Glomerular endothelial cell (primary cell): ENCODE results near the gene SYTL4. TPM values are rescaled to one million over a fixed set of nuclear protein-coding genes. Genes with fewer than 3 reads are reported as not detected.
A peak's percentile ranks its signal among the peaks of the same experiment; 100 is the strongest.

Source experiments
- DNase-seq: peaks from one replicate; pipeline ENCODE4 v3.0.0-alpha.2; 2011; ENCODE audit warnings: low read depth, low spot score; ENCODE audit errors: extremely low read depth
- total RNA-seq: library from RNA; depleted of rRNA; stranded (reverse); fragments of >200 nt; gene quantifications from 2 replicates; pipeline ENCODE4 v1.2.3, GENCODE V29; 2015

Gene SYTL4
- total RNA-seq, 1 donor from 2014 or later = 24.0 TPM

DNA sequence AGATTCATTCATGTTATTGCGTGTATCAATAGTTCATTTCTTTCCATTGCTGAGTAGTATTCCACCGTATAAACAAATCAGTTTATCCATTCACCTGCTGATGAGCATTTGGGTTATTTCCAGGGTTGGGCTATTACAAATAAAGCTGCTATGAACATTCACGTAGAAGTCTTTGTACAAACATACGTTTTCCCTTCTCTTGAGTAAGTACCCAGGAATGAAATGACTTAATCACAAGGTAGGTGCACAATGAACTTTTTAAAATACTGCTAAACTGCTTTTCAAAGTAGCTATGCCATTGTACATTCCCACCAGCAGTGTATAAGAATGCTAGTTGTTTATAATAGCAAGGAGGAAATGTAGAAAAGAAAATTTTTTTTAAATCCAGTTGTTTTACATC is 35.9 kb downstream of the SYTL4 start:
- no peak for DNase-seq

DNA sequence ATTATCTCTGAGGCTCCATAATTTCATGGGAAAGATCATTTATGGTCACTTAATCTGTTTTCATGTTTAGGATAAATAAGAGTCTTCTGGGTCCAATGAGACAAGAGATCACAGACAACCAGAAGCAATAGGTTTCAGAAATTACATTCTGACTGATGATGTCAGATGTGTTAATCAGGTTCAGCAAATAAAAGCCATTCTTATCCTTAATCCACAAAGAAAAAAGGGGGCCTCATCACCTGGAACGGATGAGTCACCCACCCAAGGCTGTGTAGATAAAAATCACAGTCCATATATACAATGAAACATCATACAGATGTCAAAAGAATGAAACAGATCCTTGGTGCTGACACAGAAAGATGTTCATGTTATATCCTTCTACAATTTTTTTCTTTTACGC is 36.6 kb downstream of the SYTL4 start:
- DNase-seq = no peak

DNA sequence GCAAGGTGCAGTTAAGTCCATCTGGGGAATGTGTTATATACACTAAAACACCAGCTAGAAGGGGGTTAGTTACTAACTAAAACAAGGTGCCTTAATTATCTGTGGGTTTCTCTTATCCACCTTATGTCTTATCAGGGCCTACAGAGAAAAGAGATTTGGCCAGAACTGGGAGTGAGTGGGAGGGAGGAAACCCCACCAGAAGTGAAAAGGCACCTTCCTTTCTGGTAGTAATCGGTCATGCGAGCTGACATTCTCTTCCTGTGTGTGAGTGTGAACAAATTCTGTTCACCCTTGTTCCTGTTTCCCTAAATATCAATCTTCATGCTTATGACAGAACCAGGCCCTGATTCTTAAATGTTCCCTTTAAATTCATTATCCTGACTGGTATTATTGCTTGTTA is 44.4 kb downstream of the SYTL4 start:
- no peak for DNase-seq

DNA sequence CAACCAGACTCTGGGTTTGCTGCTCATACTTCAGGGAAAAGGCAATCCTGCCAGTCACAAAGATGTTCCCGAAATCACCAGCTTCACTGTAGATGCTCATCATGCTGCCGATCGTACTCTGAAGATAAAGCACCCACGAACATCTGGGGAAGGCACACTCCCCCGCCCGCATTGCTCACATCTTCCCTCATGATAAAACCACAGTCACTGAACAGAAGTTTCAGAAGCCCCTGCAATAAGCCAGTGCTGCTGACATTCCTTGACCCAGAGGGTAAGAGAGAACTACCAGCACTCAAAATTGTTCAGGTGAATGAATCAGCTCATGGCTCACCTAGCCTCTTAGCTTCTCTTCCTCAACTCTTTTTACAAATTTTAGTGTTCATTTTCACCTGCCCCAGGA is 44.8 kb downstream of the SYTL4 start:
- no peak for DNase-seq

DNA sequence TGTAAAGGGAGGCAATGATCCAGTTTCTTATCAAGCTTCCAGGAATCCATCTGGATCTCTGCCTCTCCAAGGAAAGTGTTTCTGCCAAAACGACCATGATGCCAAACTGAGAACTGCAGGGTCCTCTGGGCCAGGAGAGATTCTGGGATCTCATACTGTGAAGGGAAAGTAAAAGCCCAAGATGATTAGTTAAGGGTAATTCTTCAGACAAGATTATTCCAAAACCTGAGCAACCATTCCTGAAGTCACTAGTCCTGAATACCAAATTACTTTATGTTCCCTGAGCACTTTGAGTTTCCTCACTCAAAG is 46.0 kb downstream of the SYTL4 start:
- DNase-seq = no peak

DNA sequence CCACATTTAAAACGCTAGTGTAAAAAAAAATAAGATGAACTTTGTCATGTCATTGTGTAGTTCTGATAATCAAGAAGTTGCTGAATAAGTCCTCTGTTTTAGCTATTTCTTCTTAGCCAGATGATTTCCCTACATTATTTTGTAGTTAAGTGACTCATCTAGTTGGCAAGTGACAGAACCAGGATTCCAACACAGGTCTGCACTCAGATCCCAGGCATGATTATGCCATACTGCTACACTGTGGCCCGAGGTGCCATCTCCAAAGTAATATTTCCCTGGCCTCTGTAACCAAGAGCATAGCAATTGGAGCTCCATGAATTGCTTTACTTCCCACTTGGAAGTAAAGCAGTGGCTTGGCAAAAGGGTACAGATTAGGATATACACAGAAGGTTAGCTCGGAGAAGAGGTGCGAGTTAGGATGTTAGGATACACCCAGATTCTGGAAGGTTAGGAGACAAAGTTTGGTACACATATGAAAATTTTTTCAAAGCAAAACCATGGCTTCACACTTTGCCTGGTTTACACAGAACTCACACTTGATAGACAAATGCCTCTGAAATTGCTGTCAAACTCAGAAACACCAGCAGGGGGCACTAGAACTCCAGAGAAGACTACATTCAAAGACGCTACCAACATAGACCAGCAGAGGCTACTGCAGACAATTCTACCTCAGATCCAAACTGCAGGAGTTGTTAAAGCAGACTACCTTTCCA is 46.5 kb downstream of the SYTL4 start:
- DNase-seq = peak; percentile 71

DNA sequence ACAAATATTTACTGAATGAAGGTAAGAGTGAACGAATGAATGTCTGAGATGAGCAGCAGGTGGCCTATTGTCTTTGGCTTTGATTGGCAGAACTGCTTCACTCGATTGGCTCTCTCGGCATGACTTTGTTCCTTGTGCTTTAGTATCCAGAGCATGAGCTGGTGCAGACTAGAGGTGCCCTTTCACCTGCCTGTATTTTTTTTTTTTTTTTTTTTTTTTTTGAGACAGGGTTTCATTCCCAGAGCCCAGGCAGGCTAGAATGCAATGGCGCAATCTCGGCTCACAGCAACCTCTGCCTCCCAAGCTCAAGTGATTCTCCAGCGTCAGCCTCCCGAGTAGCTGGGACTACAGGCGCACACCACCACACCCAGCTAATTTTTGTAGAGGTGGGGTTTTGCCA is 49.0 kb downstream of the SYTL4 start:
- no peak for DNase-seq

DNA sequence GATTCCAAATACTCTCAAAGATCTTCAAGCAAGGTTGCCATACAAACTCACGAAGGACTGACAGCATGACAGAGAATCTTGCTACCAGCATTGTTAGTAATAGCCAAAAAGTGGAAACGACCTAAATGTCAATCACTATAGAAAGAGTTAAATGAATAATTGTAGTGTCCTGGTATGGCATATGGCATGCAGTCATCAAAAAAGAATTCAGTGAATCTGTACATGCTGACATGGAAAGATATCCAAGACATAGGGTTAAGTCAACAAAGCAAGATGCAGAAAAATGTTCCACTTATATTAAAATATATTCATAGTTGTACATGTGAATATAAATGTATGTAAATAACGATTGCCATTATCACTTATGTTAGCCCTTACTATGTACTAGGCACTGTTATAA is 50.3 kb downstream of the SYTL4 start:
- DNase-seq = no peak

DNA sequence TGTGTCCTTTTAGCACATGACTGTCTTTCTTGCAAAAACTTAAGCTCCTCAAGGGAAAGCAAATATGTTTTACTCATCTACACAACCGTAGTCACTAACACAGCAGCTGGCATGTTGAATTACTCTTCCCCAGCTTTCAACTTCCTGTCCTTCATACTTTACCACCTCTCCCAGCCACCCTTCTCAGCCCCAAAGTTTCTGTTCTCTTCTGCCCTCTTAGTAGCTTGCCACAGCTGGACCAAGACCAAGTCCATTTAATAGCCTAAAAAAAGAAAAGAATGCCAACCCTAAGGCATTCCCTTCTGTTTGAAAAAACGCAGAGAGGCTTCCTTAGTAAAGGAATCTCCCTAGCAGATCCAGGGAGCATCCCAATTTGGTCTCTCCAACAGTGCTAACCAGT is 51.2 kb downstream of the SYTL4 start:
- DNase-seq = no peak

DNA sequence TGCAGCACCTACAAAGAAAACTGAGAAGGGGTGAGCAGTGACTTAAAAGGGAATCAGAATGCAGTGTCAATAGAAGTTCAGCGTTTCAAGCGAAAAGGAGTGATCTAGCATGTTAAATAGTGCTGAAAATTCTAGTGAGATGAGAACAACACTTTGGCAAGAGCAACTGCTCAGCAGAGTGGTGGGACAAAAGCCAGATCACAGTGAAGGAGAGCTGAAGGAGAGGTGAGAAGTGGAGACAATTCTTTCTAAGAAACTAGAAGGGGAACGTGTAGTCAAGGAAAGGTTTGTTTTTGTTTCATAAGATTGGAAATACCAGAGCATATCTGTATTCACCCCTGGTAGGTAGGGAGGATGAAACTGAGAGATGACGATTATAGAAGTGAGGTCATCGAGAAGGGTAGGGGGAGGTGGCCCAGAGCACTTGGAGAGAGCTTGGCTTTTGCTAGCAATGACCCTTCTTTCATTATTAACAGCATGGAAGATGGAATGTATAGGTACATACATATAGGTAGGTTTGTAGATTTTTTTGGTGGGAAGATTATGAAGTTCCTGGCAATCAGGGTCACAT is 54.2 kb downstream of the SYTL4 start:
- no peak for DNase-seq

DNA sequence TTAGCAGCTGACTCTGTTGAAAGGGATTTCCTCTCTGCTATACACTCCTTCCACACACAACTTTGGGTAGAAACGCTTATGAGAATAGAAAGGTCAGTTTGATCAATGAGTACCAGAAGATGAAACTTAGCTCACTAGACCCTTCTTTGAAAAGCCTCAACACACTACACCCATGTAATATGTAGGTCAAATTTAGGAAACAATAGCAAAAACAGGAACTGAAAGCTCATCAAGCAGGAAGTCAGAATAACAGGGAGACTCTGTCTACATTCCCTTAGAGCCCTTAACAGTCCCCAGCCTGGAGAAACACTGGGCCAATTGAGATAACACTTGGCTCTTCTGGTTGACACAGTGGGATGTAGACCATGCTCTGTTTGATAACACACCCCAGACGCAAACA is 57.2 kb downstream of the SYTL4 start:
- DNase-seq = no peak

DNA sequence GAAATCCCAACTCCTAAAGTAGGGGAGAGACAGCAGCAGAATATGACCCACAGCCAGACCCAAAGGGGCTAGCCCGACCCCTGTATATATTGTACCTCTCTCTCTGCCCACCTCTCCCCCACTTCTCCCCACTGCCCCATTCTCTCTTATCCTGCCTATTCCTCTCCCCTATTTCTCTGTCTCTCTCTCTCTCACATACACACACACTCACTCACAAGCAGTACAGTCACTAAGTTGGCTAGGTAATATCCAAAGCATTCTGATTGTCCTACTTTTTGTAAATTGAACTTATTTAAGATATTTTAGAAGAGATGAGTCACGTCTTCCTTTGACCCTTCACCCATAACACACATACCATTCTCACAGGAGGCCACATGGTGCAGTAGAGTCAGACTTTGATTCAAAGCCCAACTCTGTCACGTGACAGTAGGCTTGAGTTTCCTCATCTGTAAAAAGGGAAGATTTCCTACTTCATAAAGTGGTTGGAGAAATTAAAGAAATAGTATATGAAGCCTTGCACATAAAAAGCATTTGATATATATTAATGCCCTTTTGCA is 58.4 kb downstream of the SYTL4 start:
- DNase-seq = no peak

DNA sequence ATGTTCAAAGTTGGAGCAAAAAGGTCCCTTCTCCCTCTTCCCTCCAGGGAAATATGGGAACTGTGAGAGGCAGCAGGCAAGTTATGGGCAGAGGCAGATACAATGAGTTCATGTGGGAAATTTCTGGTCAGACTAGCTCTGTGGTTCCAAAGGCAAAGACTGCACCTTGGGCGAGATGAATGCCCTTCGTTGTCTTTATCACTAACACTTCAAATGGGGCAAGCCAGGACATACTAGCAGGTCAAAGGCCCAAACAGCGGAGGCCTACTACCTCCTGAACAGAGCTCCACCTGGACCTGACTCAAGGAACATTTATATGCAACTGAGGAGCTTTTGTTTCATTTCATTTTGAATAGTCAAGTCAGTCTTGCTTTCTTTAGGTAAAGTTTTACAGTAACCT is 59.0 kb downstream of the SYTL4 start:
- no peak for DNase-seq

DNA sequence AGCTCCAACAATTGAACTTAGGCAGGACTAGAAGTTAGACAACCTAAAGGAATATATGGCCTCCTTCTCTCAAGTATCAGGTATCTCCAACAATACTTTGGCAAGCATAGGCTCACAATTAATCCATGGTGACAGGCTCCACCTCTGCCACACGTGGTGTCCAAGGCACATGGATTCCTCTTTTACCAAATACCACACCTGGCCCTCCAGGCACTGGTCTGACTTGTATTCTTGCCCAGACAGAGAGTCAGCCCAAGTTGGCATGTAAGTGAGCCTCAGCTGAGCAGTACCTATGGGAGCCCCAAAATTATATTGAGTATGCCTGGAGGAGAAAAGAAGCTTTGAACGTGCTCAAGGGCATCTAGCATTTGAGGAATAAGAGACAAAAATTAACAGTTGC is 68.3 kb downstream of the SYTL4 start:
- no peak for DNase-seq

DNA sequence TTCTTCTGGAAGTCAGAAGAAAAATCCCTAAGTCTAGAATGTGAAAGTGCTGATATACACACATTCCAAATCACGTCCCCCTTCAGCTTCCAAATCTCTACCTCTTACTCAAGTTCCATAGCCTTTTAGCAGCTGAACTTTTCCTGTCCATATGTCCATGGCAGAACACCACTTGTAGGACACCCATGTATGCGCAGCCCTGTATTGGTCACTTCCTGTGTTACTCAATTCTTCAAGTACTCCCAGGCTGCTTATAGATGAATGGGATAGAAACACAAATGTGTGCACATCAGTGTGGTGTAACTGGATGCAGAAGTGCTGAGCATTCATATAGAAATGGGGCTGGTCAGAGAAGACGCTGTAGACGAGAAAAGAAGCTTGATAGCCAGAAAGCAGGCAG is 69.1 kb downstream of the SYTL4 start:
- DNase-seq = no peak

DNA sequence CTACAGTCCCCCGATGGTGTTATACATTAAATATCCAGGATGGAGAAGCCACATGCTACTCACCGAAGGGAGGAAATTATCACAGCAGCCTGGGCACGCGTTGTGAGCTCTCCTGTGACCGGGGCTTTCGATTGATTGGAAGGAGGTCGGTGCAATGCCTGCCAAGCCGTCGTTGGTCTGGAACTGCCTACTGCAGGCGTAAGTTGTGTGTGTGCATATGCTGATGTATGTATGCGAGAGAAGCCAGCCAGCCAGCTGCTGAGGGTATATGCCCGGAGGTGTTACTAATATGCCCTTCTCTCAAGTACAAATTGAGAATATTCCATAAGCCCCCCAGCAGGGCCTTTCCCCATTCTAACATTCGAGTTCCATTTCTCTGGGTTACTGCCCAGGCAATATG is 69.8 kb downstream of the SYTL4 start:
- no peak for DNase-seq

DNA sequence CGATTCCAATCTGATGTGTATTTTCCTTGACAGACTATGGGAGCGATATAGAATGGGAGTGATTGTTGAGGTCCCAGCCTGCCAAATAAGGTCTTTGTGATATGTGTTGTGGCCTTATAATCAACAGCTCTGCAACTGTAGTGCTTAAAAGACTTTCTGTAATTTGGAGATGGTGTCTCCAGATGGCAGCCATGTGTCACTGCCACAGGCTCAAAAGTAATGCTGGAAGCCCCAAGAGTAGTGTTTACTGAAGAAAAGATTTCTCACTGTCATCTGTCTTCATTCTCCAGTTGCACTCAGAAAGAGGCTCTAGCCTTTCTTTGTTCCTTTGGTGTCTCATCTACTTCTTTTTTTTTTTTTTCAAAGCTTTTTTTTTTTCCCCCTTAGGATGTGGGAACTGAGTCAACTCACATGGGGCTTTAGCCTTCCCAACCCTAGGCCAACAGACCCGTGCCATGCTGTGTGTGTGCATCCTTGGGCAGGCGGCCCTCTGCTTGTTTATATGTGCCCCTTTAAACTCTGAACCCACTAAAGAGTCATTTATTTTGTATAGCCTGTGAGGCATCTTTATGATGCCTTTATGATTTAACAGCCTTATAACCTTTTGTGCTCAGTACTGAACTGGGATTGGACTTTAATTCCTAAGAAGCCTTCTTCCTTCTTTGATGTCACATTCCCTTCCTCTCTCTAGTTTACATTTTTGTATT is 72.3 kb downstream of the SYTL4 start:
- no peak for DNase-seq

DNA sequence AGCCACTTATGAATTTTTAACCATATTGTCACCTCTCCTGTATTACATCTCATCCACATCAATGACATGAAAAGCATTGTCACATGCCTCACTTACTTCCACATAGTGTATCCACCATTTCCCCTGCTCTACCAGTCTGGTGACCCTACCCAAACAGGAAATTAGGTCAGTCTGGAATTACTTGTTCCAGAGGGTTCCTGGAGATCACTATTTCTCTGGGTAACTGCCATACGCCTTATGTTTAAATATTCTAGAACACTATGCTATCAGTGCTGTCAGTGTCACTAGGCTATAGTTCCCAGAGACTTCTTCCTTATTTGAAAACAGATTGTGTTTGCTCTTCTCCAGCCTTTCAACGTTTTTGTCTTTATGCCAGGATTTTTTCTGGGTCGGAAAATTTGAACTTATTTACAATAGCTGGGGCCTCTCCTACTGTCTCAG is 73.0 kb downstream of the SYTL4 start:
- DNase-seq = no peak

DNA sequence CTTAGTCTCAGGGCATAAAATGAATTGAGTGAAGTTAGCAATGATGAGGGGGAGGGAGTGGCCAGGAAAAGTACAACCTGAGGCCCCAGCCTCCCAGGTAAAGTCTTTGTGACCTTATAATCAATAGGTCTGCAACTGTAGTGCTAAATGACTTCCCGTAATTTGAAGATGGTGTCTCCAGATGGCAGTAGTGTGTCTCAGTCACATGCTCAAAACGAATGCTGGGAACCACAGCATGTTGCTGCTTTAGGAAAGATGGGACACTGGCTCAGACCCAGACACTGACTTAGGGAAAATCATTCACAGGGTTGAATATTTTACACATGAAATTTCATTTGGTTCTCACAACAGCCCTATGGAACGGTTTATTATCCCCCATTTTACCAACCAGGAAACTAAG is 77.7 kb downstream of the SYTL4 start:
- no peak for DNase-seq

DNA sequence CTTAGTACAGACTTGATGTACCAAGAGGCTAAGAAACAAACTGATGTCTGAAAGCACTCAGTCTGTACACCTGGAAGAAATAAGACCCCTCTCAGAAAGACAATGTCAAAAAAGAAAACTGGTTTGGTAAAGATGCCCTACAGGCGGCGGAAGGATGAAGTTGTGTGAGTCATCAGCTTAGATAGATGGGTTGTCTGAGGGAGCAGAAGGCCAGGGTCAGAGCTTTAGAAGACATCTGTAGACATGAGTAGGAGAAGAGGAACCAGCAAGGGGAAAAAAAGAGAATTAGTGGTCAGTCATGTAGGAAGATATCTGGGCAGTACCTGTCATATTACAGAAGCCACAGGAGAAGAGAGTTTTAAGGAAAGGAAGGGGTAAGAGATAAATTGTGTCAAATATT is 79.7 kb downstream of the SYTL4 start:
- DNase-seq = no peak

DNA sequence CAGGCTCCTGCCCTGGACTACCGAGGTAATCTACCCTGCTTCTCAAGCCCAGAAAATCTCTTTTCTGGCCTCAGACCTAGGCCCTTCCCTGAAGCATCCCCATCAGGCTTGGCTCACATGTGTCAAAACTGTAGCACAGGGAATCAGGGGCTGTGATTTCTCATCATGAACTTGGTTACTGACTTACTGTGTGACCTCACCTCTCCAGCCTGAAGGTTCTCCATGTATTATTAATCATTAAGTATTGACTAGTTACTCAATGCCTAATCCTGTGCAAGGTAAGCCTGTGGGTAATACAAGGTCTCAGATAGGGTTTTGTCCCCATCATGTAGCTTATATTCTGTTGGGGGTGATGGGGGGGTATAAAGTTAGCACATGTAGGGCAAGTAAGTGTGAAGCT is 81.1 kb downstream of the SYTL4 start:
- no peak for DNase-seq
